ENCODE data around the gene SYCP2.
"Not testable (repeated sequence)": the region's sequence is repeated elsewhere in the genome, so short reads cannot be mapped to it uniquely, and the experiment has no call there.

The SYCP2 gene

DNA sequence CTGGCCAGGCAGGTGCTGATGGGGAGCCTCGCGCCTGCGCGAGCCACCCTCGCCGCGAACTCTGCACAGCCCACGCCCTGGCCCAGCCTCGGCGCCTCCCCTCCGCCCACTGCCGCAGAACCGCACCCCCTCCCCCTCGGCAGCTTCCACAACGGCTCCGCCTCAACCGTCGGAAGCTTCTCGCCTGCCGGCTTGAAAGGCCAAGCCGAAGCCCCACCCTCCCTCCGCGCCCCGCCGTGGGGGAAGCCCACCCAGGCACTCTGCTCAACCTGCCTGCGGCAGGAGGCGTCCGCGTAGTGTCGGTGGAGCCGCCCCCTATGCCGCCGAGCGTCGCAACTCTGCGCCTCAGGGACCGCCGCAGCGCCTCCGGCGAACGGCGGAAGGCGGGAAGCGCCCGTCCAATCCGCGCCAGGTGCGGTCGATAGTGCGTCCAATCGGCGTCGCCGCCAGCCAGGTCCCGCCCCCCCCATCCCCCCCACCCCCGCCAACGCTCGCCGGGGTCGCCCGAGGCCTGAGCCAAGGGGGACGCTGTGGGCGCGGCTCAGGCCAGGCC is at the start of gene SYCP2:
Gene SYCP2 (minus strand): TSS at position 342 of the 553 bp plus-strand sequence. CDS start 11,224 bp downstream, outside the sequence.
- peak; percentile 56 for DNase-seq

DNA sequence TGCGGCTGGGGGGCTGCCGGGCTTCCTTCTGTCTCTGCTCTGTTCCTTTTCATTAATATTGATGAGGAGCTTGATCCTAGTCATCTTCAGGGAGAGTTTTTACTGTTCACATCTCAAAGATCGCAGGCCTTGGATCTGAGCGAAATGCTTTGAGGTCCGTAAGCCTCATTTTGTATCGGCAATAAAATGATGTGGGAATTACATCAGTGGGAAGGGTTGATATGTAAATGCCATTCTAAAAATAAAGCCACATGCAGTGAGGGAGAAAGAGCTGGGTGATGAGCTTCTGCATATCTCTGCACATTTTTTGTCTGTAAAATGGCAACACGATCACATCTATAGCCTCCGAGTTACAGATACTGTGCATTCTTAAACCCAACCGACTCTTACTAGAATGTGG is 49.6 kb upstream of the SYCP2 start:
- no peak for DNase-seq

- no peak for DNase-seq
Observed at GRCh38 chr20:59977086-59977485, 43.6 kb upstream of the SYCP2 start.

GRCh38 chr20:59976156-59976782 is 42.8 kb upstream of the SYCP2 start:
- DNase-seq, result no peak

- DNase-seq, result no peak
Observed at GRCh38 chr20:59972037-59972801, 38.8 kb upstream of the SYCP2 start.

GRCh38 chr20:59971428-59971827 is 38.0 kb upstream of the SYCP2 start:
- no peak for DNase-seq

DNA sequence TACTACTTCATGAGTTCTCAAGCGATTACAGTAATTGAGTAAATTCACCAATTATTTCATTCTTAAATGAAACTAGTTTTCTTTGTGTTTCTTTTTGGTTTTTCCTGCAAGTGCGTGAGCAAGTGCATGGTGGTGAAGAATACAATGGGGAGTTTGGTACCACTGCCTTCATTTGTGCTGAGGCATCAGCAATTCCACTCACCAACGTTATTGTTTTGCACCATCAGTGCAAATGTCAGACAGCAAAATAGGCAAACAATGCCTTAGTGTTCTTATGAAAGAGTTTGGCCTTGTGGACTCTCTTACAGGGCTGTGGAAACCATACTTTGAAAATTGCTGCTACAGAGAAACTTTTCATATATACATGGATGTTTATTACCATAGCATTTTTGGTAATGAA is 33.0 kb upstream of the SYCP2 start:
- no peak for DNase-seq

DNA sequence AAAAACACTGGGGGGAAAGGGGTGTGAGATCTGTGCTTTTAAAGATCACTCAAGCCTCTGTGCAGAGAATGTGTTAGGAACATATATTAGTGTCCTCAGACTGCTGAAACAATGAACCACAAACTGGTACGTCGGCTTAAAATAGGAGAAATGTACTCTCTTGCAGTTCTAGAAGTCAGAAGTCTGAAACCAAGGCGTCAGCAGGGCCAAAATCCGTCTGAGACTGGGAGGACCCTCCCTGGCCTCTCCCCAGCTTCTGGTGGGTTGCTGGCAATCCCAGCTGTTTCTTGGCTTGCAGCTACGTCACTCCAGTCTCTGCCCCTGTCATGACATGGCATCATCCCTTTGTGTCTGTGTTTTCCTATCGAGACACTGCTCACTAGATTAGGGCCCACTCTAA is 28.7 kb upstream of the SYCP2 start:
- DNase-seq, result no peak

GRCh38 chr20:59961423-59961822 is 28.0 kb upstream of the SYCP2 start:
- no peak for DNase-seq

GRCh38 chr20:59958626-59959025 is 25.2 kb upstream of the SYCP2 start:
- DNase-seq, result no peak

GRCh38 chr20:59958123-59958522 is 24.7 kb upstream of the SYCP2 start, which contains the start of gene CDH26:
TSS of gene CDH26 (plus strand) at chr20:59958423. CDS start at chr20:59958727, 304 bp downstream.
- DNase-seq, result no peak

DNA sequence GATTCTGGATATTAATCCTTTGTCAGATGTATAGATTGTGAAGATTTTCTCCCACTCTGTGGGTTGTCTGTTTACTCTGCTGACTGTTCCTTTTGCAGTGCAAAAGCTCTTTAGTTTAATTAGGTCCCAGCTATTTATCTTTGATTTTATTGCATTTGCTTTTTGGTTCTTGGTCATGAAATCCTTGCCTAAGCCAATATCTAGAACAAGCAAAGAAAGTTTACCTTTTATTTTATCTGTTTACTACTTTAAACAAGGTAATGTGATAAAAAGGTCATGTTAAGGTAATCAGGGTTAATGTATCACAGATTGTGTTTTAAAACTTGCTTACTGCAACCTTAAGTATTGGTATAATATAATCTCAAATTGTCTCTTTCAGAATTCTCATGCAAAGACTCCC is 24.1 kb upstream of the SYCP2 start:
- DNase-seq, result not testable (repeated sequence)

GRCh38 chr20:59955131-59955796 is 21.8 kb upstream of the SYCP2 start:
- DNase-seq, result no peak

- DNase-seq, result no peak
Observed at GRCh38 chr20:59954718-59955117, 21.3 kb upstream of the SYCP2 start.

DNA sequence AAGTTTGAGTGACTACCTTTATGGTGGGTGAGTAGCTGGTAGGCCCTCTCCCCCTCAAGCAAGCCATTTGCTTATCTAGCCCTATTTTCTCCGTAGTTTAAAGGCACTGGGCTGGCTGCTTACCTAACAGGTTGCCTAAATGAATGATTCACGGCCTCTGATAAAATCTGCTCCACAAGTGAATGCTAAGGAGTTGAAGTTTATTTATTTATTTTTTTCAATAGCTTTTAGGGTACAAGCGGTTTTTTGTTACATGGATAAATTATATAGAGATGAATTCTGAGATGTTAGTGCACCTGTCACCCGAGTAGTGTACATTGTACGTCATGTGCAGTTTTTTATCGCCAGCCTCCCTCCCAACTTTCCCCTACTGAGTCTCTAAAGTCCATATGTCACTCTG is 16.5 kb upstream of the SYCP2 start:
- DNase-seq, result no peak

GRCh38 chr20:59948828-59949720 is 15.6 kb upstream of the SYCP2 start:
- DNase-seq, result no peak

GRCh38 chr20:59948212-59948611 is 14.8 kb upstream of the SYCP2 start:
- no peak for DNase-seq

DNA sequence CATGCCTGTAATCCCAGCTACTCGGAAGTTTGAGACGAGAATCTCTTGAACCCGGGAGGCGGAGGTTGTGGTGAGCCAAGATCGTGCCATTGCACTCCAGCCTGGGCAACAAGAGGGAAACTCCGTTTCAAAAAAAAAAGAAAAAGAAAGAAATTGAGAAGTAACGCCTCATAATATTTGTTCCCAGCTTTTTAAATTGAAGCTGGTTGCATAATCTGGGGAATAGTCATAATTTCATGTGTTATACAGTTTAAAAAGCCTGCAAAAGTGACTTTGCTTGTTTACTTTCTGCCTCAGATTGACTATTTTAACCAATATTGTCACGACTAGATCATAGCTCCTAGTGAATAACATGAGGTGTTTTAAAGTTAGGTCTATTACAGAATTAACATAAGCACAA is 13.9 kb upstream of the SYCP2 start:
- no peak for DNase-seq

- DNase-seq, result no peak
Observed at GRCh38 chr20:59945731-59946130, 12.3 kb upstream of the SYCP2 start.

- DNase-seq, result no peak
Observed at GRCh38 chr20:59945175-59945574, 11.7 kb upstream of the SYCP2 start.

DNA sequence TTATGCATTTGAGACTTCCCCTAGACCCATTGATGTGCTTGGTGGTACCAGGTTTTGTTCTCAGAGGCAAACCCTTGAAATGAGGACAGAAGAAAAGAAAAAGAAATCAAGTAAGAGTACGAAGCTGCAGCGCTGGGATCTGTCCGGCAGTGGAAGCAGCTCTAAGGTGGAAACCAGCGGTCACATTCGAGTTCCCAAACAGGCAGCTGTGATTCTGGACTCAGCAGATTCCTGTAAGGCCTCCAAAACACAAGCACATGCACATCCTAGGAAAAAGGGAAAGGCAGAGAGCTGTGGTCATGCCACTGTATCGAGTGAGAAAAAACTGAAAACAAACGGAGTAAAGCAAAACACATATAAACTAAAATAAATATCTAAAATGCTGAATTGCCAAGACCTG is 11.3 kb upstream of the SYCP2 start:
- no peak for DNase-seq

DNA sequence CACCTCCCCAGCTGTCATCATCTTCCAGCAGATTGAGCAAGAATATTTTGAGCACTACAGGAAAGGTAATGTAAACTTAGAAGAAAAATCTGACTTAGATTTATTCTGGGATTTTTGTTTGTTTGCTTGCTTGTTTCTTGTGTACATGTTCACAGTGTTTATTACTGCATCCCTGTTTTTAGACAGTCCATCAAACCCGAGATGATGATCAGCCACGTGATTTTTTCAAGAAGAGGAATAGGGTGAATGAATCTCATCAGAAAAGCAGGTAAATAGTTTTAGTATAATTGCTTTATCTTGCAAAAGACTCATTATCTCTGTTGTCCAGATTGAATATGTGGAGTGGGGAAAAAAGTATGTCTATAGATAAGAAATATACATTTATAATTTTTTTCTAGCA is 8.8 kb upstream of the SYCP2 start:
- no peak for DNase-seq

DNA sequence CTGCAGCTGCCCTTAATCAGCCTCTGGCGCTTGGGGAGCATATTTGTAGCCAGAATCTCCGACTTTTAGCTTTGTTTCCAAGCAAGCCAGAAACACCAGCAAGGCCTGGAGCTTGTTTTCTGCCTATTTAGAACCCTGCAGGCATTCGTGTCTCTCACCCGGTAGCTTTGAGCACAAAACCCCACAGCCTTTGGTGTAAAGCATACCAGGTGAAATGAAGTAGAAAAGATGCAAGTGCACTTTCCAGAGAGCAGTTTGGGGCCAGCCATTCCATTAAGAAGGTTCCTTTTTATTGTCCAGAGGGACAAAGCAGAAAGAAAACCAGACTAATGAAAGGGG is 7.5 kb upstream of the SYCP2 start:
- no peak for DNase-seq
